HCT116 (cell line): ENCODE results near the gene NLRP6. TPM values are rescaled to one million over a fixed set of nuclear protein-coding genes. Genes with fewer than 3 reads are reported as not detected.
"Not testable (repeated sequence)": the region's sequence is repeated elsewhere in the genome, so short reads cannot be mapped to it uniquely, and the experiment has no call there.

ENCODE experiments used
- ATAC-seq: fragments of 200-7000 bp; cut with Tn5 transposase; 2 replicates; pipeline ENCODE4 v1.9.1; 2020; ENCODE audit warnings: mild to moderate bottlenecking, moderate library complexity
- BruUV-seq: library from RNA; stranded (reverse); fragments of 400-500 nt; replicated peaks from 2 replicates; lab custom pipeline; 2021; lab: Mats Ljungman, UMichigan
- CTCF ChIA-PET: fragments of 300-600 bp; sonication (Branson Sonifier 250); formaldehyde crosslinking; loops from one replicate; lab custom pipeline; 2021; ENCODE audit warnings: antibody characterized with exemption; lab: Charles Lee
- POLR2A ChIA-PET: fragments of 300-600, 350-600 bp; sonication (Branson Sonifier 250); formaldehyde crosslinking; loops from one replicate; lab custom pipeline; 2021; ENCODE audit warnings: antibody characterized with exemption; lab: Charles Lee
- RAD21 ChIA-PET, 2 experiments: fragments of 300-600 bp; sonication (Branson Sonifier 250); formaldehyde crosslinking; loops; one replicate each; lab custom pipeline; 2023; ENCODE audit warnings: low total read pairs in 2 of 2; ENCODE audit not compliant: uncharacterized antibody in 2 of 2, unreplicated experiment in 2 of 2, low non-redundant PET in 1 of 2; lab: Charles Lee
- DNase-seq: peaks from one replicate; pipeline ENCODE4 v3.0.0-alpha.2; 2010; ENCODE audit warnings: low read depth, low spot score
- H2AFZ ChIP-seq: fragments of 200-600 bp; shearing (Covaris generic), sonication (generic); 2 replicates; pipeline ENCODE4 v1.6.1; 2017; ENCODE audit warnings: low read depth, mixed run types, mixed read lengths, antibody characterized with exemption, low read length; ENCODE audit not compliant: poor library complexity, severe bottlenecking
- H3K27ac ChIP-seq: 2 replicates; pipeline ENCODE4 v1.5.1; 2012; ENCODE audit warnings: low read depth, low read length
- H3K27me3 ChIP-seq: fragments of 200-600 bp; sonication (generic); 2 replicates; pipeline ENCODE4 v1.6.1; 2016; ENCODE audit warnings: mixed run types, low read length, mixed read lengths; ENCODE audit not compliant: insufficient read depth
- H3K36me3 ChIP-seq, 2 experiments: fragments of 200-500 bp in 1 of 2; fragments of 200-600 bp in 1 of 2; sonication (Bioruptor generic) in 1 of 2; sonication (generic) in 1 of 2; 2 replicates each; pipeline versions ENCODE4 v1.5.1 to v1.6.1; 2014 to 2016; ENCODE audit warnings: low read length in 2 of 2, inconsistent platforms in 1 of 2, mixed read lengths in 1 of 2, mixed run types in 1 of 2; ENCODE audit not compliant: insufficient read depth in 2 of 2, control insufficient read depth in 1 of 2
- H3K4me1 ChIP-seq, 2 experiments: fragments of 200-600 bp in 1 of 2; sonication (generic) in 1 of 2; 2 replicates each; pipeline versions ENCODE4 v1.5.1 to v1.6.1; 2012 to 2017; ENCODE audit warnings: low read length in 2 of 2, inconsistent platforms in 1 of 2, mild to moderate bottlenecking in 1 of 2, mixed read lengths in 1 of 2, mixed run types in 1 of 2, moderate library complexity in 1 of 2; ENCODE audit not compliant: insufficient read depth in 2 of 2, control insufficient read depth in 1 of 2
- H3K4me2 ChIP-seq: fragments of 200-600 bp; sonication (generic); 2 replicates; pipeline ENCODE4 v1.6.1; 2017; ENCODE audit warnings: mixed run types, low read length, mixed read lengths
- H3K4me3 ChIP-seq, 2 experiments: fragments of 200-600 bp in 1 of 2; sonication (generic) in 1 of 2; replicated peaks in 1 of 2; 2 replicates each; pipeline ENCODE4 v1.5.1; 2011 to 2016; ENCODE audit warnings: low read length in 2 of 2, control low read depth in 1 of 2, low read depth in 1 of 2, mild to moderate bottlenecking in 1 of 2, mixed read lengths in 1 of 2, mixed run types in 1 of 2
- H3K79me2 ChIP-seq: fragments of 200-600 bp; sonication (generic); 2 replicates; pipeline ENCODE4 v1.6.1; 2017; ENCODE audit warnings: mild to moderate bottlenecking, mixed run types, low read length, moderate library complexity, mixed read lengths; ENCODE audit not compliant: insufficient read depth
- H3K9ac ChIP-seq: fragments of 200-600 bp; sonication (generic); 2 replicates; pipeline ENCODE4 v1.6.1; 2016; ENCODE audit warnings: low read length, mixed read lengths
- H3K9me2 ChIP-seq: fragments of 200-600 bp; sonication (generic), shearing (Covaris generic); 2 replicates; pipeline ENCODE4 v1.6.1; 2017; ENCODE audit warnings: mixed run types, mild to moderate bottlenecking, moderate library complexity; ENCODE audit not compliant: insufficient read depth
- H3K9me3 ChIP-seq, 2 experiments: fragments of 200-500 bp in 1 of 2; fragments of 200-600 bp in 1 of 2; sonication (Bioruptor generic) in 1 of 2; sonication (generic) in 1 of 2; 2 replicates each; pipeline ENCODE4 v1.6.1; 2014 to 2017; ENCODE audit warnings: low read length in 2 of 2, mixed read lengths in 2 of 2, inconsistent platforms in 1 of 2, low read depth in 1 of 2, mild to moderate bottlenecking in 1 of 2, mixed run types in 1 of 2, moderate library complexity in 1 of 2; ENCODE audit not compliant: control insufficient read depth in 1 of 2, insufficient read depth in 1 of 2
- H4K20me1 ChIP-seq: fragments of 200-600 bp; sonication (generic), shearing (Covaris generic); 2 replicates; pipeline ENCODE4 v1.6.1; 2017; ENCODE audit warnings: mixed run types, mild to moderate bottlenecking, moderate library complexity; ENCODE audit not compliant: insufficient read depth
- ATF3 ChIP-seq: IDR thresholded peaks from 2 replicates; pipeline ENCODE4 v1.6.1; 2012
- POLR2A ChIP-seq: IDR thresholded peaks from 2 replicates; pipeline ENCODE4 v1.7.0; 2011; ENCODE audit warnings: borderline replicate concordance; ENCODE audit not compliant: insufficient read depth, insufficient read length; ENCODE audit errors: extremely low read depth
- SIN3A ChIP-seq: IDR thresholded peaks from 2 replicates; pipeline ENCODE4 v1.6.1; 2012; ENCODE audit warnings: low read depth
- ZFX ChIP-seq: fragments of 450-650 bp; IDR thresholded peaks from 2 replicates; pipeline ENCODE4 v1.6.1; 2017
- intact Hi-C: fragments of 100-400 bp; cut with micrococcal nuclease; formaldehyde crosslinking; loops from 2 replicates; pipeline ENCODE4 v1.10.0; 2022
- total RNA-seq: library from RNA; stranded (reverse); gene quantifications from one replicate; pipeline ENCODE4 v1.2.1, GENCODE V29; 2021; ENCODE audit not compliant: unreplicated experiment

NLRP6 gene
- total RNA-seq, 1 experiment from 2014 or later = not detected

GRCh38 chr11:316031-316701 lies 38.0 kb downstream of the NLRP6 start:
- H4K20me1 ChIP-seq = no peaks in the 10 kb centered on the region
- no peaks in the 10 kb centered on the region for H3K27me3 ChIP-seq
- H3K27ac ChIP-seq = no peak overlapping the region
- H3K4me3 ChIP-seq = no peak overlapping the region
- H3K4me1 ChIP-seq = peaks cover 10 to 16% of the 10 kb centered on the region in 2 experiments
- H3K9me2 ChIP-seq = no peaks in the 10 kb centered on the region
- peaks cover 12% of the 10 kb centered on the region for H3K79me2 ChIP-seq
- no peak overlapping the region for H3K4me2 ChIP-seq
- TF ChIP-seq POLR2A = no peak
- TF ChIP-seq SIN3A = no peak
- H3K36me3 ChIP-seq = no peaks in the 10 kb centered on the region
- no peak overlapping the region for H2AFZ ChIP-seq
- no peak overlapping the region for H3K9ac ChIP-seq
- POLR2A ChIA-PET = no interaction called here
- DNase-seq (no peak), ATAC-seq (no peak)
- RAD21 ChIA-PET = no interaction called here
- CTCF ChIA-PET = interaction anchor here (1.2 to 1.8 kb wide), 2 partner anchors 8 to 10 kb away, joined by 6 to 8 read pairs; partner anchors contain the start of gene IFITM2
- no peaks in the 10 kb centered on the region for H3K9me3 ChIP-seq
- no TSS peak for BruUV-seq
- intact Hi-C loops = no loop called here

GRCh38 chr11:316891-317301 lies 38.7 kb downstream of the NLRP6 start:
- H3K4me2 ChIP-seq = no peak overlapping the region
- no peaks in the 10 kb centered on the region for H3K9me2 ChIP-seq
- no peaks in the 10 kb centered on the region for H3K27me3 ChIP-seq
- no peak overlapping the region for H3K27ac ChIP-seq
- ChIA-PET POLR2A (no interaction called here), RAD21 (interaction anchor here in 1 of 2 experiments (0.6 kb wide), 1 partner anchor 22 kb away, joined by 4 read pairs; no protein-coding TSS in a partner anchor), CTCF (interaction anchor here (0.6 to 1.8 kb wide), 6 partner anchors 8 to 38 kb away, joined by 3 to 8 read pairs (median 5); partner anchors contain the start of gene IFITM2)
- no peak for TF ChIP-seq ATF3
- no peak for TF ChIP-seq ZFX
- H4K20me1 ChIP-seq = no peaks in the 10 kb centered on the region
- no peak overlapping the region for H3K4me3 ChIP-seq
- BruUV-seq = no TSS peak
- intact Hi-C loops = no loop called here
- H3K4me1 ChIP-seq = peaks cover 10 to 16% of the 10 kb centered on the region in 2 experiments
- no peaks in the 10 kb centered on the region for H3K9me3 ChIP-seq
- no peak overlapping the region for H3K9ac ChIP-seq
- H2AFZ ChIP-seq = no peak overlapping the region
- ATAC-seq = no peak
- H3K36me3 ChIP-seq = no peaks in the 10 kb centered on the region
- peaks cover 12% of the 10 kb centered on the region for H3K79me2 ChIP-seq
- DNase-seq = no peak

- POLR2A ChIA-PET, H3K27me3 ChIP-seq, intact Hi-C loops, H4K20me1 ChIP-seq, H3K4me3 ChIP-seq, H3K9me2 ChIP-seq, H3K27ac ChIP-seq, BruUV-seq, H3K9ac ChIP-seq, H3K9me3 ChIP-seq, H2AFZ ChIP-seq, H3K36me3 ChIP-seq, H3K4me2 ChIP-seq, ATAC-seq, DNase-seq: not testable (repeated sequence)
- RAD21 ChIA-PET = interaction anchor here in 1 of 2 experiments (0.6 kb wide), 1 partner anchor 21 kb away, joined by 4 read pairs; no protein-coding TSS in a partner anchor
- CTCF ChIA-PET = interaction anchor here (0.6 to 1.8 kb wide), 6 partner anchors 9 to 37 kb away, joined by 3 to 8 read pairs (median 5); partner anchors contain the start of gene IFITM2
- H3K79me2 ChIP-seq = peaks cover 12% of the 10 kb centered on the region
- peaks cover 10 to 16% of the 10 kb centered on the region in 2 experiments for H3K4me1 ChIP-seq
These were observed 39.6 kb downstream of the NLRP6 start for GRCh38 chr11:317668-318404.
